GM21515 (cell line): Measurements from ENCODE around the gene MACROD1.

Experiments
- ATAC-seq: cut with Tn5 transposase; IDR thresholded peaks from one replicate; pipeline ENCODE4 v1.9.1; 2021; ENCODE audit not compliant: unreplicated experiment

MACROD1 gene

DNA sequence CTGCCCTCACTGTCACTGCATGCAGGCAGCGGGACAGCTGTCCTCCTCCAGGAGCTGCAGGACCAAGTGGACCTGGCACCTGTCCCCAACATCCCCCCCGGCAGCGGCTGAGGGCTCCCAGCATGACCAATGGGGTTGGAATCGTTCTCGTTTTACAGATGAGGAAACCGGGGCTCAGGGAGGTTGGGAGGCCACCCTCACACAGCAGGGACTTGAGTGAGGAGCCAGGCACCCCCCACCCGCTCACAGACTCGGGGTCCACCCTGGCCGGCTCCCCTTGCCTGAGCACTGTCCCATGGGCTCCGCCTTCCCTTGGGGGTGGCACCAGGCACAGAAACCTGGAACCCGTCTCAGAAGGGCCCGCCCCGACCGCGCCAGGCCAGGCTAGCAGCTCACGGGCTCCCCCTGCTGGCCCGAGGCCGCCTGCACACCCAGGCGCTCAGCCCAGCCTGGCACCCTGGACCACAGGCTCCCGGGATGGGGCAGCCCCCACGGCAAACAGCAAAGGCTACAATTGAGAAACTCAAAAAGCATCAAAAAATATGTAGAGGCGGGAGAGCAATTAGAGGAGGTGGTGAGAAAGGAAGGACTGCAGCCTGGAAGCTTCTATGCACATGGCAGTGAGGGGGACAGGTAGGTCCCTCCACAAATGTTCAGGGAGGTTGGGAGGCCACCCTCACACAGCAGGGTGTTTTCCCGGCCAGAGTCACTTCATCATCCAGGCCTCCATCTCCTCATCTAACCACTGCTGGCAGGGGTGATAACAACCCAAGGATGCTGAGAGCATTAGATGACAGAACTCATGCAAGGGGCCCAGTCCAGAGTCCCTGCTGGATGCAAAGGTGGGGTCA is 12.8 kb downstream of the MACROD1 start:
- ATAC-seq: peak; percentile 70

DNA sequence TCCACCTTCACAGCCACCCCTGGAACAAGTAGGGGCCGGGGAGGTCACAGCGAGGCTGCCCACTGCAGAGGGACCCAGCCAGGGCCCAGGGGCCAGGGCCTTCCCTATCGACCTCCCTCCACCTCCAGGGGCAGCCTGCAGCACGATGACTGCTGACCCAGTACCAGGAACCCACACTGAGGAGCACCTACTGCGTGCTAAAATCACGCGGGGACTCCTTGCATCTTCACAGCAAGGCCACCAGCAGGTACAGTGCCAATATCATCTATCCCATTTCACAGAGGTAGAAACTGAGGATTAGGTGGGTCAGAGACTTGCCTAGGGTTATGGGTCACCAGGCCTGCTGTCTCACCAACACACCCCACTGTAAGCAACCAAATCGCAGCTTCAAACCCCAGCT is 14.6 kb downstream of the MACROD1 start:
- ATAC-seq: no peak

DNA sequence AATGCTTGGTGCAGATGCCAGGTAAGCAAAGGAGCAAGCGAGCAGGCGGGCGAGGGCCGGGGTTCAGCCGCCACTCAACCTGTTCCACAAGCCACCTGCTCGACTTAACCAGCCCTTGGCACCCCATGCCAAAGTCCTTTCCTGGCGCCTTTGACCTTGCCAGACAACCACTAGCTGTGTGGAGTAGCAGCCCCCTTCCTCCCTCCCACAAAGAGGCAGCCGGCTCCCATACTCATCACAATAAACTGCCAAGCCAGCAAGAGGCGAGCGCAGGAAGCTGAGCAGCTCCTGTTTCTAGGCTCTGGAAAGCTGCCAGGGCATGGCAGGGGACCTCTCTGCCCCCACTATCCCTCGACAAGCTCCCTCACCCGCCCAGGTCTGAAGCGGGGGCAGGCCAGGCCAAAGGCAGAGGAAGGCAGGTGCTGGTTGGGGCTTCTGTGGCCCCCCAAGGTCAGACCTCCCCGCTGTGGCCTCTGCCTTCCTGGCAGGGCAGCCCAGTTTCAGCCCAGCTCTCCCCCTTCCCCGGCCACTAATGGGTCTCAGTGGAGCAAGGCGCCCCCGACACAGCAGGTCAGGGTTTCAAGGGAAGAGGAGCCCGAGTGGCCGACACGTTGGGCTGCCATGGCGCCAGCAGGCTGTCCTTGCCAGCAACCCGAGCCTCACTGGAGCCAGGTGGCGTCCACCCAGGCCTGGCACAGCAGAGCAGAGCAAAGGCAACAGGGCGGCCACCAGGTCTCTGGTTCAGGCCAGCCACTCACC is 15.3 kb downstream of the MACROD1 start:
- no peak for ATAC-seq

DNA sequence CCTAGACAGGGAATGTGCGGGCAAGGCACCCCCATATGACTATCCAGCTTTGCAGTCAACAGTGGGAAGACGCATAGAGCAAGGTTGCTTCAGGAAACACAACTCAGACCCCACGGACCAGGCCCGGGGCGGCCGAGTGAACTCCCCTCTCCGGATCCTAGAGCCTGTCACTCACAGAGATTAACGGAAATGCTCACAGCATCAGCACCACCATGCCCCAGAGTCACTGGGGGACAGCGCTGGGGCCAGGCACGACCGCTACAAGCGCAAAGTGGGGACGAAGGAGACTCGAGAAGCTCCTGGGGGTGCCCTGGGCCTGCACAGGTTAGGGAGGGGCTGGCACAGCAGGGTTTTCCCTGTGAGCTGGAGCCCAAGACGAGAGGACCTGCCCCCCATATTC is 15.9 kb downstream of the MACROD1 start:
- no peak for ATAC-seq

DNA sequence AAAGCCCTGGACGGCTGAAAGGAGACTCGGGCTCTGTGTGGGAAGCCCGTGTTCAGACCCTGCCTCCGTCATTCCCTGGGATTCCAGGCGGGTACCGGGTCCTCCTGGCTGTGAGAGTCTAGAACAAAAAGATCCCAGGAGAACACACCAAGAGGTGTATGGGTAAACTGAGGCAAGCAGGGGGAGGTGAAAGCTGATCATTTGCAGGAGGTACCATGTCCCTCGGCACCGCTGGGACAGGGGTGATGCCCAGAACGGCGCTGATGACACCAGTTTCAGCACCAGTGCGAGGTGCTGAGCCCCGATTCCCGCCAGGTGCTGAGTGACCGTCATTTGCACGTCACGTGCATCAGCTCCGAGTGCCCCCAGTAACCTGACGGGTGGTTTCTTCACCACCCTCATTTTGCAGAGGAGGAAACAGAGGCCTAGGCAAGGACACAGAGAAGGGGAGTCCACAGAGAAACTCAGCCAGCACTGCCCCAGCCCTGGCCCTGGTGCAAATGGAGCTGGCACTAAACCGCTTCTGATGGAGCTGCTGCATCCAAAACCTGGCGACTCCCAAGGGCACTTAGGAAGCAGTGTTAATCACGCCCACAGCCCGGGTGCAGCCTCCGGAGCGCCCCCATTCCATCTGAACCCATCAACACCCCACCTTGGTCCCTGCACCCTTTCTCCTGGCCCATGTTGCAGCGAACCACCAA is 16.8 kb downstream of the MACROD1 start:
- ATAC-seq: no peak

DNA sequence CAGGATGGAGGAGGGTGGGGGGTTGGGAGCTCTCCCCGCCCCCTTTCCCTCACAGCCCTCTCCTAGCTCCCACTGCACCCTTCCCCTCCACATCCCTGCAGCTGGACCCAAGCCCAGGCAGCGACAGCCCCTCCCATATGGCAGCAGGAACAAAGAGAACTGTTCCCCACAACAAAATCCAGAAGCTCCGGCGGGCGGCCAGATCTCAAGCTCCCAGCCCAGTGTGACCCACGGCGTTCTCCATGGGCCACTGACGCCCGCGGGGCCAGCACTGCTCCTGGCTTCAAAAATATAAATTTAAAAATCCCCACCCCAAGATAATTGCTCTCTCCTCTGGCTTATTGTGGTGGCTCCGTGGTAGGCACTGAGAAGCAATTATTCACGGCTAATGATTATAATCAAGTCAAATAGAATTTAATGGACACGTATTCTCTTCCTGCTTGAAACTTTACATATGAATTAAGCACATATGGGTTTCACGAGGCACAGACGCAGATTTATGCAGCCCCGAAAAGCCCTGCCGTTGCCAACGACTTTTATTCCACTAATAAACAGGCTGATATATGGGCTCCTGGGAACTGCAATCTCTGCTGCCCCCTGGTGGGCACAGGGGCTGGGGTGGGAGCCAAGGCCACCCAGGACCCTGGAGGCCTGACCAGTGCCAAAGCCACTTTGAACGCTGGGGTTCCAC is 17.5 kb downstream of the MACROD1 start:
- no peak for ATAC-seq

DNA sequence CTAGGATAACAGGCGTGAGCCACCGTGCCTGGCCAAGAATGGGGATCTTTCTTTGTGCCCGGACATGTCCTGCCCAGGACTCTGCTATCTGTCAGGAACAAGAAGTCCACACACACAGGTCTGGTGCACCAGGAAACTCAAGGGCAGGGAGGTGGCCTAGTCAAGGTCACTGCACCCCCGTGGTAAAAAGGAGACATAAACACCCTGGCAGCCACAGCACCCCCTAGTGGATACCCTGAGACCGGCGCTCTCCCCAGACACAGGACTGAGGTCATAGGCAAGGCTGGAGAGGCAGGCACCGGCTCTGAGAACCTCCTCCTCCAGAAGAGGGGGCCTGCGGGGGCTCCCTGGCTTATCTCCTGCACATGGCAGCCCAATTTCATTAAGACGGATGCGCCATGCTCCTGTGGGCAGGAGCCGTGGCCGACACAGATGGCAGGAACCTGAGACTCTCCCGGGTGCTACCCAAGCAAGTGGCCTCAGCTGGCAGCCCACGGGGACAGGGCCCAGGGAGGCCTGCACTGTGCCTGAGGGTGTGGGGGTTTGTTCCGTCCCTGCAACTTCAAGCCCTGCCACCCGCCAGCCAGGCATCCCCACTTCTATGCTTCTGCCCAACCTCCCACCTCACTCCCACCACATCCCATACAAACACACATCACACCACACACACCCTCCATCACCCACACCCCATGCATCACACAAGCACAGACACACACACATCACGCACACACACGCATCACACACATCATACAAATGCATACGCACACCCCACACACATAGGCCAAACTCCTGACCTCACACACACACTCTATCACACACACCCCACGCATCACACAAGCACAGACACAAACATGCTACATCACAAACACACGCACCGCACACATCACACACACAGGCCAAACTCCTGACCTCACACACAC is 19.6 kb downstream of the MACROD1 start:
- ATAC-seq: no peak

DNA sequence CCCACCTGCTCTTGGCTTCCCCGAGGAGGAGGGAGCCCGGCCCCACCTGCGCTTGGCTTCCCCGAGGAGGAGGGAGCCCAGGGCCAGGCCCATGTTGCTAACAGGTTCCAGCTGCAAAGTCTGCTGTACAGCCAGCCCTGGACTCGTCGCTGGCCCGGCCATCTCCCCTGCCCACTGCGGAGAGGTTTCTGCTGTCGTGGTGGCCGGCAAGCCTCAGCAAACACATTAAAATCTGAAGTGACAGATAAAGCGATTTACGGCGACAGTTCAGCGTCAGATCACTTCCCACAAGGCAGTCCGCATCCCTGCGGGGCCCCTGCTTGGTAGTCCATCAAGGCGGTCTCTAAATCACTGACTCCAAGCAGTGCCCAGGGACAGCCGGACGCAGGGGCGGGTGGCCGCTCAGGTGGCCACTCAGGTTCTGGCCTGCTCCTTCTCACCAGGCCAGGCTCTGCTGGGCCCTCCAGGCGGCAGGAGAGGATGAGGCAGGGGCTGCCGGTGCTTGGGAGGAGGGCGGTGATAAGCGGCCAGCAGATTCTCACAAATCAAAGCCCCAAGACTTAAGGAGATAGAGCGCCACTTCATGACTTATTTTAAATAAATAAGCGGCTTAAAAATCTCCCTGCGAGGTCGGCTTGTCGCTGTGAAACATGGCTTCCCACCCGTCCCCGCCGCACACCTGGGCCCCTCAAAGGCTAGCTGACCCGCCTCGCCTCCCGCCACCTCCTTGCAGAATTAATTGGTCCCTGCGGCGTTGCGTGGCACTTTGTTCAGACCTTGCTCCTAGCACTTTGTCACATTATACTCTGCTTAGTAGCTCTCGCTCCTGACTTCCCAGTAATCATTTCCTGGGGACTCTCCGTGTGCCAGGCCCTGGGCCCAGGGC is 21.1 kb downstream of the MACROD1 start:
- ATAC-seq: no peak

DNA sequence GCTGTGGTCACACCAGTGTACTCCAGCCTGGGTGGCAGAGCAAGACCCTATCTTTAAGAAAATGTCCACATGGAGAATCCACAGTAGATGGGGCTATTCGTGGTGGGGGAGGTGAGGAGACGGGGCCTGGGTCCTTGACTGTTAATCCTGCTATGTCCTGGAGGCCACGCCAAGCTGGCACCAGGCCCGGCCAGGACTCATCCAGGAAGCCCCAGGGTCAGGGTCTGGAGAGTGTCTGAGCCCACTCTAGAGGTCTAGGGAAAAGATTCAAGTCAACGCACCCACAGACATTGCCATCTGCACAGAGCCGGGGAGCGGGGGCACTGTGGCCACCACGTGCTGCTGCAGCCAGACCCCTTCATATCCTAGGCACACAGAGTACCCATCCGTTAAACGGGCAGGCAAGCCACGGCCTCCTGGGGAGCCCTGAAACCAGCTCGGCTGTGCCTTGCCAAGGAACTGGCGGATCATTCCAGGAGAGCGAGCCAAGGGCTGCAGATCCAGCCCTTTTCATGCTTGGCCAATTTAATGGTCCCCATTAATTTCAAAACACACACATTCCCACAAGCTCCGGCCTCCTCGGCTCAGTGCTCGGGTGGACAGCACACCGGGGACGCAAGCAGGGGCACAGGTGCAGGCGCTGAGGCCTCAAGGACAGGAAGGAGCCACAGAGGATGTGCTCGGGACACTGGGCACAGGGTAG is 24.7 kb downstream of the MACROD1 start:
- no peak for ATAC-seq

DNA sequence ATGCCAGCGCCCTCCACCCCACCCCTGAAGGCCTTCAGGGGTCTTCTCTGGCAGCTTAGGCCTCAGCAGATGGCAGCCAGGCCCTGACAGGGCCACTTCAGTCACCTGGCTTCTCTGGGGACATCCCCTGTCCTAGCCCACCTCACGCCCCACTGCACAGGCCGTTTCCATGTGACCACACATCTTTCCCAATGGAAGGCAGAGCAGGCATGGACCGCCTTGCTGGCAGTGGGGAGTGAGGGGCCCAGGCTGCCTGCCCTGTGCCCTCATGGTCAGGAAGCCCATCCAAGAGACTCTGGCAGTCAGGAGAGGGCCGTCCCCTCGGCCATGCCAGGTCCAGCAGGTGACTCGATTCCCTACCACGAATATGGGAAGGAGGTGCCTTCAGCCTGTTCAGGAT is 25.8 kb downstream of the MACROD1 start:
- no peak for ATAC-seq

DNA sequence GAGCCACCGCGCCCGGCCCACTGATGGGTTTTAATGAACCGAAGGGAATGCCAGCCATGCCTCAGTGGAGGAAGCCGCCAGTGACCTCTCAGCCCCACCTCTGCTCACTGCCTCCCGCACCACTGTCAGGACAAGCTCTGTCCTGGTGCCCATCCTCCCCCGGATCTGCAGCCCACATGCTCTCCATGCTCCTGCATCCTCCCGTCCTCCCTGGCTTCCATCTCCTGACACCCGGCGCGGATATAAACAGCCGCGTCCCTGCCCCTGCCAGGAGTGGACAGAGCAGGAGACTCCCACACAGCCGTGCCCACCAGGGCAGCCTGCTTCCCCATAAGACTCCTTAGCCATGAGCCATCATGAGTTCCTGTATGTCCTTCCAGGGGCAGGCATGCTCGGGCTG is 26.9 kb downstream of the MACROD1 start:
- no peak for ATAC-seq

DNA sequence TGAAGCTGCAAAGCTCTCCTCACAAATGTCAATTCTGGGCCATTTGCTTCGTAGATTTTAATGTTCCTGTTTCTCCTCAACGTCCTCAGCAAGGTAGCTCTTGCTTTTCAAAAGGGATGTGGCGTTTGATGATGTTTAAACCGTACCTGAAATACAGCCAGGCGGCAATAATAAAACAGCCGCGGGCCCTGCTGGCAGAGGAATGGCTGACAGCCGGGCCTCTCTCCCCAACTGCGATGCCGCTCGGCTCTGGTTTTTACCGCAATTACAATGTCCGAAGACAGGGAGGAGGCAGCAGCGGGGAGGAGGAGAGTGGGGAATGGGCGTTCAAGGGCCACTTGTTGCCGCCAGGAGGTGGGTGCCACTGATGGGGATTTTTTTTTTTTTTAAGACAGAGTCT is 27.5 kb downstream of the MACROD1 start:
- no peak for ATAC-seq

DNA sequence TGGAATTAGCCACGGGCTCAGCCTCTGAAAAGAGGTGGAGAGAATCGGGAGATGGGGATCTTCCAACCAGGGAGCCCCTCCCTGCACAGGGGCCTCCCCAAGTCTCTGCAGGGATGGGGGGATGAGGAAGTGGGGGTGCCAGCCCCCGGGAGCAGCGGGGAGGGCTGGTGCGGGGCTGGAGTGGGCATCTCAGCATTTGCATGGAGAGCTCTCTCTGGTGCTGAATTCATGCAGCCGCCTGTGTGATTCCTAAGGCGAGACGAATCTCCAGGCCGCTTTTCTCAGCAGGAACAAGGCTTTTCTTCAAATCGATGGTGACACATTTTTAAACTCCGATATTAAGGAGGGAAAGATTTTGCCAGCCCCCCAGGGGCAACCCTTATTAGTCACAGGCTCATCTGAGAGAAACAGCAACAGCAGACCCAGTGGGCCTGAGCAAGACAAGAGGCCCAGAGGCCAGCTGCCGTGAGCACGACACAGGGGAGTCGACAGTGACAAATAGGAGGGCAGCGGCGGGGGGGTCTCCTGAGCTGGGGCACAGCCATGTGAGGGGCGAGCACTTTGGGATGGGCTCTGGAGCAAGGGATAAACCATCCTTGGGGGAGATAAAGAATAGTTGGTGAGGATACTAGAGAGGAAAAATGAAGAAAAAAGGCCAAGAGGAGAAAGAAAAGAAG is 29.0 kb downstream of the MACROD1 start:
- ATAC-seq: no peak

DNA sequence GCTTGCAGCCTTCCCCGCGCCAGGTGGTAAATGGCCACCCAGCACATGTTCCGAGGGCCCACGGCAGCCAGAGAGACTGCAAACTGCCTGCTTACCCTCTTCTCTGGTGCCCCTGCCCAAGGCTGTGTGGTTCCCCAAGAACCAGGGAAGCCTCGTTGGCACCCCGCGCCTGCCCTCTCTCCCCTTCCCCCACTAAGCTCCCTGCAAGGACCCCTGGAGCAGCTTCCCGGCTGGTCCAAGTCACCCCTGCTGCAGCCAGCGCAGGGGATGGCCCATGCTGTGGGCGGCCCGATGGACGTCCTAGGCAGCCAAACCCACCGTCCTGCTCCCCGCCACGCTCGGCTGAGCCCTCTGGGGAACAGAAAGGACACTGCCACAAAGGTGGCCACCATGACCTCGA is 30.2 kb downstream of the MACROD1 start:
- no peak for ATAC-seq

DNA sequence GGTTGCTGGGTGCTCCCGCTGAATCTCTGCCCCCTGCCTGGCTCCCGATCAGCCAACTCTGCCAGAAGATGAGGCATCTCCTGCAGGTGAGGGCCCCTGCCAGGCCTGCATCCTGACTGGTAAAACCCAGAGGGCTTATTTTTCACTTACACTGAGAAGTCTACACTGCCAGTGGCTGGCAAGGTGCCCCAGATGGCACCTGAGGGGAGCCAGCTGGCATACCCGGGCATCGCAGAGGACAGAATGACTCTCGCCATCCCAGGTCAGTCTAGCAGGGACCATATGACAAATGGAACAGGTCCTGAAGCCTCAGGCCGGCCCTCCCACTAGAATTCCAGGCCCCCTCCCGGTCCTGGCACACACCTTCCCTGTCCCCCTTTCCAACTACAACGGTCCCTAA is 30.9 kb downstream of the MACROD1 start:
- ATAC-seq: no peak

DNA sequence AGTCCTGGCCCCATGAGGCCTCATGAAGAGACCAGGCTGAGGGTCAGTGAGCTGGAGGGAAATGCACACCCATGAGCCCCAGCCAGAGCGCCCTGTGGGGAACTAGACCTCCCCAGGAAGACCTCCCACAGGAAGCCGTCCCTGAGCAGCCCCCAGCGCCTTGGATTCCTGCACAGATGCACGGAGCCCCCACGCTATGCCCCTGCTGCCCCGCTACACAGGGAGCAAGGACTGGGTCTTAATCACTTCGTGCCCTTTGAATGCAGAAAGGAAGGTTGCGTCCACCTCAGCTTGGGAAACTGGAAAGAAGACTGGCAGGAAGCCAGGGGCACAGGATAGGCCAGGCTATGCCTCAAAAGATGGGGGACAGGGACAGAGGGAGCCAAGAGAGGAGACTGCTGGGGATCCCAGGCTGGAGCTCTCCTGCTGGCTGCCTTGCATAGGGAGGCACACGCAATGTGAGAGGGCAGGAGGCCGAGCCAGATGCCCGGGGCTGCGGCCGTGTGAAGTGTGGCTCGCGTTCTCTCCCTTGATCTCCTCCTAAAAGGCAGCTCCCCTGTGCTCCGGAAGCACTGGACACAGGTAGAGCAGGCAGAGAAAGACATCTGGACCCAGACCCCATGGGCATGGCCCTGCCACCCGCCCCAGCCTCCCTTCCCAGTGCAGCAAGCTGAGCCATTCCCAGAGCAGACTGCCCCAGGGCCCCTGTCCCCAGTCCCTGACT is 32.8 kb downstream of the MACROD1 start:
- no peak for ATAC-seq

DNA sequence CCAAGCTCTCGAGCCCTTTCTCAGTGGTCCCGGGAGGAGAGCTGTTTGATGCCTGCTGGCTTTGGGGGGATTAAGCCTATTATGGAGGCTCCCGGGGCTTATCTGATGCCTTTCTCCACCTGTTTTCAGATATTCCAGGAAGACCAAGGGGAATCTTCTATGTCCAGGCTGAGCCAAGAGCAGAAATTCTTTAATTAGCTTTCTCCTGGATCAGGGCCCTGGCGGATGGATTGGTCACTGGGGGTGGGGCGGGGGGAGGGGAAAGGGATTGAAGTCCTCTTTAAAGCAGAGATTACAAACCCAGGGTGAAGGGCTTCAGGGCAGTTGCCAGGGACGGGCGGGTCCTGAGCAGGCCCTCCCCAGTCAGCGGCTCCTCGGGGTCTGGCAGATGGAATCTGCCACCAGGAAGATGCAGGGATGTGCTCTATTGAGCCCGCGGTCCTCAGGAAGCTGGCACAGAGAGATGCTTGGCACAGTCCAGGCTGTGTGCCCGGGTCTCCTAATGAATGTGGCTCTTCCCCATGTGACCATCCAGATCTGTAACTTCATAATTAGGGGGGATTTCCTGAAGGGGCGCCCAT is 33.6 kb downstream of the MACROD1 start:
- ATAC-seq: no peak
